SJSA1 (cell line): Measurements from ENCODE around the gene MIP. TPM values are rescaled to one million over a fixed set of nuclear protein-coding genes. Genes with fewer than 3 reads are reported as not detected.
A peak's percentile ranks its signal among the peaks of the same experiment; 100 is the strongest.
"Not testable (repeated sequence)": the region's sequence is repeated elsewhere in the genome, so short reads cannot be mapped to it uniquely, and the experiment has no call there.

ENCODE experiments used
- DNase-seq, 2 experiments: peaks; one replicate each; pipeline ENCODE4 v3.0.0-alpha.2; 2015 to 2020; ENCODE audit warnings: low spot score in 2 of 2, low read depth in 1 of 2
- H3K27ac ChIP-seq: fragments of 250-450 bp; sonication (Bioruptor Pico); 2 replicates; pipeline ENCODE4 v1.5.1; 2020; ENCODE audit warnings: mild to moderate bottlenecking, moderate library complexity
- H3K27me3 ChIP-seq: fragments of 250-450 bp; sonication (Bioruptor Pico); replicated peaks from 2 replicates; pipeline ENCODE4 v1.5.1; 2020; ENCODE audit warnings: mild to moderate bottlenecking, moderate library complexity
- H3K36me3 ChIP-seq: fragments of 250-450 bp; sonication (Bioruptor Pico); 2 replicates; pipeline ENCODE4 v1.5.1; 2020; ENCODE audit warnings: mild to moderate bottlenecking
- H3K4me1 ChIP-seq: fragments of 250-450 bp; sonication (Bioruptor Pico); replicated peaks from 2 replicates; pipeline ENCODE4 v1.6.1; 2021; ENCODE audit warnings: mild to moderate bottlenecking
- H3K4me3 ChIP-seq: fragments of 250-450 bp; sonication (Bioruptor Pico); 2 replicates; pipeline ENCODE4 v1.5.1; 2020; ENCODE audit warnings: mild to moderate bottlenecking
- H3K9me3 ChIP-seq: fragments of 250-450 bp; sonication (Bioruptor Pico); replicated peaks from 2 replicates; pipeline ENCODE4 v1.5.1; 2020; ENCODE audit warnings: mild to moderate bottlenecking
- total RNA-seq: library from RNA; depleted of rRNA; stranded (reverse); fragments of >200 nt; shearing (Covaris generic); gene quantifications from 2 replicates; pipeline ENCODE4 v1.2.3, GENCODE V29; 2014; rRNA removed

The MIP gene
- total RNA-seq = 0.08 TPM in 1 of 2 replicates, not detected in the other

GRCh38 chr12:56454557-56454956 lies at the start of gene MIP:
MIP (minus strand) TSS chr12:56454657; CDS start chr12:56454613, 44 bp downstream.
- H3K36me3 ChIP-seq = no peaks in the 10 kb centered on the region
- no peak for DNase-seq
- H3K4me3 ChIP-seq = no peak within 1 kb of the TSS
- no peaks in the 10 kb centered on the region for H3K27me3 ChIP-seq
- no peak within 1 kb of the TSS for H3K27ac ChIP-seq
- peaks cover 2% of the 10 kb centered on the region for H3K4me1 ChIP-seq
- no peaks in the 10 kb centered on the region for H3K9me3 ChIP-seq

DNA sequence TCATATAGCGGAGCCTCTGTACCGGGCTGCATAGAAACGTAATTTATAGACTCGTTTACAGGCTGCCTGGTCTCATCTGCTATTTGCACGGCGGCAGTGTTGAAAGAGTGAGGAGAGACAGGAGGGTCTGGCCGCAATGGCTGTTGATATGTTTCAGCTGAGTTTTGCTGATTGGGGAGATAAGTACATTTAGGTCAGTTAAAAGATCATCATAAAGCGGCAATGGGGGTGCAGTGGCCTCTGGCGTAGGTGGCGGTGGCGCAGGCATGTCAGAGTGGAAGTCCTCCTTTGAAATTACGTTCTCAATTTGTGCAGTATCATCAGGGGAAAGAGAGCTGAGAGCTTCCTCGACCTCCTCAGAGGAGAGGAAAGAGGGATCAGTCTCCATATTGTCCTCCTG lies 45.4 kb upstream of the MIP start:
- not testable (repeated sequence) for H3K9me3 ChIP-seq, H3K36me3 ChIP-seq, H3K27ac ChIP-seq, H3K27me3 ChIP-seq, DNase-seq, H3K4me3 ChIP-seq, H3K4me1 ChIP-seq

GRCh38 chr12:56499452-56499851 lies 45.0 kb upstream of the MIP start:
- H3K9me3 ChIP-seq, DNase-seq, H3K27ac ChIP-seq, H3K4me1 ChIP-seq, H3K27me3 ChIP-seq, H3K36me3 ChIP-seq, H3K4me3 ChIP-seq: not testable (repeated sequence)

DNA sequence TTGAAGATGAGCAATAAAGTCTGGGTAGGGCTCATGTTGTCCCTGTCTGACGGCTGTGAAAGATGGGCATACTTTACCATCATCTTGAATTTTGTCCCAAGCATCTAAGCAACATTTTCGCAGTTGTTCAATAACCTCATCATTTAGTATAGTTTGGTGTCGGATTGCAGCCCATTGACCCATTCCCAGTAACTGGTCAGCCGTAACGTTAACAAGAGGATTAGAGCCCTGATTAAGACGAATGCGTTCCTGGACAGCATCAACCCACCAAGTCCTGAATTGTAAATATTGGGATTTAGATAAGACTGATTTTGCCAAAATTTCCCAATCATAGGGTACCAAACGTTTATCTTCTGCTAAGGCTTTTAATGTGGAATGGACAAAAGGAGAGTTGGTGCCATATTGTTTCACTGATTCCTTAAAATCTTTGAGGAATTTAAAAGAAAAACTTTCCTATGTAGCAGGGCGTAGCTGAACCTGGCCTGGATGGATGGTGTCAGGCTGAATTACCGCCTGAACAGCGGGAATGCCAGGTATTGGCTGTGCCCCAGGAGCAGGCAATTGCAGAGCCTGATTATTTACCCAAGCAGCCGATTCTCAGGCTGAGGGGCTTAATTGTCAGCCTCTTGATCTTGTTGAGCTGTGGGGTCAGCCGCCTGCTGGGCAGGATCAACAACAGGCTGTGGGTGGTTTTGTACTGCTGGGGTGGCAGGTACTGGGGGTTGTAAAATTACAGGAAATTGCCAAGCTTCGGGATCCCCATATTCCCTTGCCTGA lies 43.9 kb upstream of the MIP start:
- H3K27ac ChIP-seq, H3K4me1 ChIP-seq, H3K36me3 ChIP-seq, H3K9me3 ChIP-seq, DNase-seq, H3K4me3 ChIP-seq, H3K27me3 ChIP-seq: not testable (repeated sequence)

GRCh38 chr12:56496704-56497103 lies 42.2 kb upstream of the MIP start:
- peak; percentile 23 to 64 for DNase-seq
- H3K4me3 ChIP-seq, H3K27ac ChIP-seq: not testable (repeated sequence)

DNA sequence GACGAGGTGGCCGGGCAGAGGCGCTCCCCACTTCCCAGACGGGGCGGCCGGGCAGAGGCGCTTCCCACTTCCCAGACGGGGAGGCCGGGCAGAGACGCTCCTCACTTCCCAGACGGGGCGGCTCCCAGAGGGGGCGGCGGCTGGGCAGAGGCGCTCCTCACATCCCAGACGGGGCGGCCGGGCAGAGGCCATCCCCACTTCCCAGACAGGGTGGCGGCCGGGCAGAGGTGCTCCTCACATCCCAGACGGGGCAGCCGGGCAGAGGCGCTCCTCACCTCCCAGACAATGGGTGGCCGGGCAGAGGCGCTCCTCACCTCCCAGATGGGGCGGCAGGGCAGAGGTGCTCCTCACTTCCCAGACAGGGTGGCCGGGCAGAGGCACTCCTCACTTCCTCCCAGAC lies 40.0 kb upstream of the MIP start:
- not testable (repeated sequence) for H3K9me3 ChIP-seq, H3K4me3 ChIP-seq, H3K27ac ChIP-seq, H3K36me3 ChIP-seq, H3K4me1 ChIP-seq, DNase-seq
- peaks cover 25% of the 10 kb centered on the region for H3K27me3 ChIP-seq

More at GRCh38 chr12:56496704-56497103, 42.2 kb upstream of the MIP start:
- H3K36me3 ChIP-seq, H3K4me1 ChIP-seq, H3K27me3 ChIP-seq, H3K9me3 ChIP-seq: not testable (repeated sequence)

- peaks cover 29% of the 10 kb centered on the region for H3K27me3 ChIP-seq
- not testable (repeated sequence) for H3K4me1 ChIP-seq, H3K36me3 ChIP-seq, DNase-seq, H3K9me3 ChIP-seq, H3K4me3 ChIP-seq, H3K27ac ChIP-seq
These were observed 39.6 kb upstream of the MIP start for GRCh38 chr12:56494106-56494415.

- H3K4me3 ChIP-seq, DNase-seq, H3K9me3 ChIP-seq, H3K27ac ChIP-seq, H3K36me3 ChIP-seq, H3K4me1 ChIP-seq: not testable (repeated sequence)
- peaks cover 34% of the 10 kb centered on the region for H3K27me3 ChIP-seq
These were observed 39.1 kb upstream of the MIP start for GRCh38 chr12:56493409-56494105.

DNA sequence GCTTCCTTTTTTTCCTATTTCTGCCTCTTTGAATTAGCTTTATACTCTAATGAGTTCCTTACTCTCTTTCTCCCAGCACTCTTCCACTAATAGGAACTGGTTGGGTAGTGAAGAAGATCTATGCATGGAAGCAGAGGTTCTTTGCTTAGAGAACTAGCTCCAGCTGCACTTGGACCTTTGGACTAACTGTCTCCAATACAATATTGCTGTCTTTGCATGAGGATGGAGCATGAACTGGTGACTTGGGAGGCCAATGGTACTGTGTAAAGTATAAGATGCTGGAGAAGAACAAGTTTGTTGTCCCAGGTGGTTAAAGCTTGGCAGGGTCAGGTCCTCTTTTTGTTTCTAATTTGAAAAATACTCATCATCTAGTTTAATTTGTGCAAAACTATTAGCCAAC lies 35.9 kb upstream of the MIP start:
- peaks cover 46% of the 10 kb centered on the region for H3K27me3 ChIP-seq
- H3K27ac ChIP-seq = no peak overlapping the region
- H3K36me3 ChIP-seq = no peaks in the 10 kb centered on the region
- DNase-seq = no peak
- peaks cover 9% of the 10 kb centered on the region for H3K9me3 ChIP-seq
- no peak overlapping the region for H3K4me3 ChIP-seq
- H3K4me1 ChIP-seq = peaks cover 15% of the 10 kb centered on the region

DNA sequence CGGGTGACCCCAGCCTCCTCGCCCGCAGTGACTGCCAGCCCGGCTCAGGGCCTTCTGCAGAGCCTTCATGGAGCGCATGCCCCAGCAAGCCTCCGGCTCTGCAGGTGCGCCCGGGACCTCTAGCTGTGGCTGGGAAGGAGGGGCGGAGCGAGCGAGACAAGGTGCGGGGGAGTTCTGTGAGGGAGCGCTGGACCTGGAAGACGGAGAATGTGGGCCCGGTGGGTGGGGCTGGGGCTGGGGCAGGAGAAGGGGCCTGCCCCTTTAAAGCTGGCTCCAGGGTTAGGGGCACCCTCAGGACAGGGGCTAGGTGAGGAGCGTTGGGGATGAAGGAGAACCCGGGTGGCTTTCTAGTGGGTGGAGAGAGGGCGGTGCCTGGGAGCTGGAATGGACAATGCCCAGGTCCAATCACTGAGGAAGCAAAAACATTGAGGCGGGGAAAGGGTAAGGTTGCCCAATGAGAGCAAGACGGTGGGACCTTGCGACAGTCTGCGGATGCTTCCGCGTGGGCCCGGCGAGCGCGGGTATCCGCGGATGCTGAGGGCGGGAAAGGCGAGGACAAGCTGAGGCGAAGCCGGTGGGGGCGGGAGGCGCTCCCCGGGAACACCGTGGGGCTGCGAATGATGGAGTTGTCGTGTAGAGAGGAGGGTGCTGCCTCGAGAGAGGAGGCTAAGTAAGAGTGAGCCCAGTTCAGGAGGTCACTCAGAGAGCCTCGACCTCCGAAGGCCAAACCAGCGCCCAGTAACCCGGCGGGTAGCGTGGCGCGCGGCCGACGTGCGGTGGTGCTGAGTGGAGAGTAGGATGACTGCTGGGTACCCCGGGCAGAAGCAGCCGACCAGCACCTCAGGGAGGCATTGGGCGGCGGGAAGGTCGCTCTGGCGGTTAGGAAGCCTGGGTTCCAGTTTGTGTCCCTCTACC lies 33.8 kb upstream of the MIP start, which contains the start of gene GLS2:
TSS of gene GLS2 (minus strand) at position 121 of the 915 bp plus-strand sequence. CDS start at position 78, 43 bp downstream.
- peaks cover 15% of the 10 kb centered on the region for H3K4me1 ChIP-seq
- H3K9me3 ChIP-seq = peaks cover 9% of the 10 kb centered on the region
- H3K27me3 ChIP-seq = peaks cover 46% of the 10 kb centered on the region
- no peak within 1 kb of the TSS for H3K27ac ChIP-seq
- H3K36me3 ChIP-seq = no peaks in the 10 kb centered on the region
- peak; percentile 39 to 51 for DNase-seq
- peak within 1 kb of the TSS; percentile 18 for H3K4me3 ChIP-seq

- Histone ChIP-seq H3K36me3 (no peaks in the 10 kb centered on the region), H3K4me3 (peak overlapping the region; percentile 18), H3K9me3 (peaks cover 9% of the 10 kb centered on the region), H3K27ac (no peak overlapping the region), H3K27me3 (peaks cover 43% of the 10 kb centered on the region), H3K4me1 (peaks cover 15% of the 10 kb centered on the region)
- no peak for DNase-seq
These were observed 33.1 kb upstream of the MIP start for GRCh38 chr12:56487448-56488040.

DNA sequence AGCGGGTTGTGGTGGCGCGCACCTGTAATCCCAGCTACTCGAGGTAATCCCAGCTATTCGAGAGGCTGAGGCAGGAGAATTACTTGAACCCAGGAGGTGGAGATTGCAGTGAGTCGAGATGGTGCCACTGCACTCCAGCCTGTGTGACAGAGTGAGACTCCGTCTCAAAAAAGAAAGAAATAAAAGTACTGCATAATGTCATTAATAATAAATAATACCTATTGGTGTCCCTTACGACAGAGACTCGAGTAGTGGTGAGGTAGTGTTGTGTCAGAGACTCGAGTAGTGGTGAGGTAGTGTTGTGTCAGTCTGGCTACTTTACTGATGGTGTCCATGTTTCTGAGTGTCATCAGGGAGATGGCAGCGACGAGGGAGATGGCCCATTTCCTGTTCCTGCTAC lies 32.2 kb upstream of the MIP start:
- Histone ChIP-seq H3K4me1 (peaks cover 15% of the 10 kb centered on the region), H3K27me3 (peaks cover 39% of the 10 kb centered on the region), H3K36me3 (no peaks in the 10 kb centered on the region), H3K4me3 (no peak overlapping the region), H3K9me3 (peaks cover 9% of the 10 kb centered on the region), H3K27ac (no peak overlapping the region)
- DNase-seq = no peak

GRCh38 chr12:56484566-56484965 lies 30.1 kb upstream of the MIP start:
- DNase-seq = no peak
- Histone ChIP-seq H3K27me3 (peaks cover 22% of the 10 kb centered on the region), H3K27ac (no peak overlapping the region), H3K4me3 (no peak overlapping the region), H3K4me1 (peaks cover 15% of the 10 kb centered on the region), H3K9me3 (peaks cover 9% of the 10 kb centered on the region), H3K36me3 (no peaks in the 10 kb centered on the region)
